HG03060 (cell line): ENCODE data around the gene FOCAD.

Source experiments
- ATAC-seq: cut with Tn5 transposase; IDR thresholded peaks from one replicate; pipeline ENCODE4 v1.9.1; 2021; ENCODE audit warnings: low read depth, moderate number of reproducible peaks; ENCODE audit not compliant: unreplicated experiment

FOCAD gene

DNA sequence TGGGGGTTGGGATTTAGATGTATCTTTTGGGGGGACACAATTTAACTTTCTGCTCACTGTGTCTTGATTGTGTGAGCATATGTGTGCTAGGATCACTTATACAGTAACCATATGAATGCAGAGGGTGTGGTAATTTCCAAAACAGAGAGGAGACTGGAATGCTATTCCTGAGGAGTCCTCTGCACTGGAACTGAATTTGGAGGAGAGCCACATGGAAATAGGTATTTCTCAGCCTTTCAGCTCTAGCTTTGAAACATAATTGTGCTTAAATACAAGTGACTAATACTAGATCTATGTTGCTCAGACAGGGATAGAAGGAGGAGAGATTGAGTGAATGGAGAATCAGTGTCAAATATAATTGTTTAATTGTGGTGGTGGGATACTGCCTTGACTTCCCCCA, 45.5 kb downstream of the FOCAD start:
- ATAC-seq: no peak

GRCh38 chr9:20732118-20732517, 48.1 kb downstream of the FOCAD start:
- ATAC-seq: no peak

DNA sequence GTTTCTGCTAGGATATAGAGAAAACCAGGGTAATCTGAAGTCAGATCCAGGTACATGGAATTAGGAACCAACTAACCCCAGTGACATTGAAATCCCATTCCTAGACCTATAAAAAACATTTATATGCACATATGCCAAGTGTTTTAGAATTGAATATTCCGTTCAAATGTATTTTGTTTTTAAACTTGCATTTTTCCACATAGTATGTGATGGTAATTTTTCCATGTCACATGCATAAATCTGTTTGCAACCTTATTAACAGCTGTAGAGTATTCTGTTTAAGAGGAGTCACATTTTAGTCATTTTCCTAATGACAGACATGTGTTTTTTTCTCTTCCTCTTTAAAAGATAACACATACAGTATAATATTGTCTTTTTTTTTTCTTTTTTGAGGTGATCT, 50.2 kb downstream of the FOCAD start:
- ATAC-seq: no peak

GRCh38 chr9:20740304-20740703, 56.2 kb downstream of the FOCAD start:
- no peak for ATAC-seq

DNA sequence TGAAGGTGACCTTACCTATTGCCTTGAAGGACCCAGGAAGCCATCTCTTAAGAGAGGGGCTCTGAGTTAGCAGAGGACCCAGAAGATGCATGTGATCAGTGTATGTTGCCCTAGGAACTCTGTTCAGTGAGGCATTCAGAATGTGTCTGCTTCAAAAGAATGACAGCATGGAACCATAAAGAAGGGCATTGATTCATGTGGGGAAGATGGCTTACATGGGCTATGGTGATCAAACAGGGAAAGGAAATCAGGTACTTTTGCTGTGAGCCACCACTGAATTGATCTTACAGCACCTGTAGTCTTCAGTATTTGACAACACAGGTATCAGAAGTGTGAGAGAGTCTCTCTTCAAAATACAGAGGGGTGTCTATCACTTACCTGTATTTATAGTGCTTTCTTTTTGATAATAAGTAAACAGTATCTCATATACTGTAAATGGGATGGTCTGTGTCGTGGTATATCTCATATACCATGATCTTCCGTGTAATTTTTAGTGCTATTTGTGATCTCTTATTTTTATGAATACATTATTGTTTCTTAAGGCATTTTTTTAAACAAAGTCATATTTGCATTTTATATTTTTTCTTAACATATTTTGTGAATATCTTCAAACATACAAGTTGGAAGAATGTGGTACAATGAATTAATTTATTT, 57.0 kb downstream of the FOCAD start:
- ATAC-seq: no peak

GRCh38 chr9:20742833-20743232, 58.8 kb downstream of the FOCAD start:
- no peak for ATAC-seq

GRCh38 chr9:20744036-20744630, 60.1 kb downstream of the FOCAD start:
- ATAC-seq: no peak

DNA sequence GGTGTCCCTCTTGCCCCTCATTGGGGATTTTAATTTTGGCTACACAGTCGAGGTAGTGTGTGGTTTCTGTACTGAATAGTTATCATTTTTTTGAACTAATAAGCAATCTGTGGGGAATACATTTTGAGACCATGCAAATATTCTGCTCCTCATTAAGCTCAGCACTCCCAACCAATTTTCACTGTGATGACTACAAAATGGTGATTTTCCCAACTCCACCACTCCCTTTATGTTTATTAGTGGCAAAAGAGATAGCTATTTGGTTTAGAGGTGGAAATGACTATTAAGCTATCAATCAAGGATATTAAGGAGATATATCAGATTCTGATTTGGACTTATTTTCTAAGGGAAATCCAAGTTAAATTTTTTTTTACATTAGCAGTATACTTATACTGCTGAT, 62.9 kb downstream of the FOCAD start:
- no peak for ATAC-seq

DNA sequence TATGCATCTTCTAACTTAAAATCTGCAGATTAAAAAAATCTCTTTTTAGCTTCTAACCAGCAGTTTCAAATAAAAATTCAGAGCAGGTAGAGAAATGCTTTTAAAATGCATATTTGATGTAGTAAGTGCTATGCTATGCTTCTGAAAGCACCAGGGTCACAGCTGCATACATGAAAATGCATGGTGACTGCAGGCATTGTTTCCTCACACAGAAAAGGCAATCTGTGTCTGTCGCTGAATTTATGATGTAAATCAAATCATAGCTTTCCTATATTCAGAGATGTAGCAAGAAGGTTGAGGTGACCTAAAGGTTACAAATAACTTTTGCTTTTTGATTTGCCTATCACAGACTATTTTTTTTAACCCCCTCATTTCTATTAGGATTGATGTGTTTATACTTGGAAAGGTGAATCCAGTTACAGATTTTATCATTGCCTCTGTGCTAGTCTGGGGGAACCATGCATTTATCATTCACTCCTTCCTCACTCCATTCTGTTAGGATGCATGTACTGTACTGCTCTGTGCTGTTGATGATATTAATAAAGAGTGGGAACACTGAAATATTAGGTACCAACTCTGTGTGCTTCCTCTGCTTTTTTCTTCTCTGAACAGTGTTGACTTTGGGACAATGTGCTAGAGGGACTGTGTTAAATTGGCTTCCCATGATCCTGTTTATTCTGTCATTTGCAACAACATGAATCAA, 65.6 kb downstream of the FOCAD start:
- no peak for ATAC-seq

DNA sequence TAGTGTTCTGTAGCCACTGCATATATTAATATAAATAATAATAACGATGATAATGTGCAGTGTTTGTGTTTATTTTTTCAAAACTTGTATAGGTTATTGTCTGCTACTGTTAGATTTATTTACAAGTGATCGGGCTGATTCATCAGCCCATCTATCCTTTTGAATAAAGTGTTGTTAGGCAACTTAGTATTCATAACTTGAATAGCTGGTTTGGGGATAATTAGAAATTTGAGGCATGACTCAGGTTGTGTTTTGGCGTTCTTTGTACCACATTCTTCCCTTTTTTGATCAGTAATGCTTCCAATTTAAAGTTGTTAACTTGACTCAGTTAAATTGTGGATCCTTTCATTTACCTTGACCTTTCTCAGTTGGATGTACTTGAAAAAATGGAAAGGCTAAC, 69.7 kb downstream of the FOCAD start:
- no peak for ATAC-seq

- no peak for ATAC-seq
Observed at GRCh38 chr9:20754556-20754955, 70.5 kb downstream of the FOCAD start.

DNA sequence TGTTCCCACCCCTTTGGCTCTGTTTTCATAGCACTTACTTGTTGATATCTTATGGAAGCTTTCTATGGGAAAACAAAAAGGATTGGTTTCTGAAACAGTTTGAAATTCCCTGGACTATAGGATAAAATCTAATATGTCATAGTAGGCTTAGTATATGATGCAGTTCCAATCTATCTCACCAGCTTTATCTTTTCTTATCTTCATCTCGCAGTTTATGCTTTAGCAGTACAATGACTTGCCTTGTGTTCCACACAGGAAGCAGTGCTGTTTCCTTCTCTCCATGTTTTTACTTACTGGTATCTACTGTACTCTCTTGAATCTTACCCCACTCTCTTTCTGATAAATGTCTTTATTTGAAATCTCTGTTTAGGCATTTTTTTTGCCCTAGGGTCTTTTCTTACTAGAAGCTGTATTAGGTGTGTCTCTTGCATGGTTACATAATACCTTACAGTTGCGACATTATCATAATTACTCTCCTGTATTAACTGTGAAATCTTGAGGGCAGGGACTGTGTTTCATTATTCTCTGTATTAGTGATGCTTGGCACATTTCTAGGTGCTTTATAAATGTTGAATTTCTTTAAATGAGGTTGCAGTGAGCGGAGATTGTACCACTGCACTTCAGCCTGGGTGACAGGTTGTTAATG, 76.3 kb downstream of the FOCAD start:
- ATAC-seq: no peak

GRCh38 chr9:20770947-20771346, 86.9 kb downstream of the FOCAD start:
- ATAC-seq: no peak

- no peak for ATAC-seq
Observed at GRCh38 chr9:20771729-20772128, 87.7 kb downstream of the FOCAD start.

DNA sequence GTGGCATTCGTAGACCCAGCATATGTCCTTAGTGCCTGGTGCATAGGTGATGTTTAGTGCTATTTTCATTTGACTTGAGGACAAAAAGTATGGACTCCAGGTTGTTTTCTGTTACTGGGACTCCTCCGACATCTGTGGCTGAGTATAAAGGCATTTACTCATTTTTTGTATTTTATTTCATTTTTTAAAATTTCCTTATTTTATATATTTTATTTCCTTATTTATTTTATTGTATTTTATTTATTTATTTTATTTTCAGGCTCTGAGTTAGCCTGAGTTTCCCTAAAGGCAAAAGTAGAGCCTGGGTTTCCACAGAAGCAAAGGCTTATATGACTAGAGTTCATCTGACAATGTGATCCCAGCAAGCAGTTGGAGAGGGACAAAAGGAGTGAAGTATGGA, 91.6 kb downstream of the FOCAD start:
- ATAC-seq: no peak

DNA sequence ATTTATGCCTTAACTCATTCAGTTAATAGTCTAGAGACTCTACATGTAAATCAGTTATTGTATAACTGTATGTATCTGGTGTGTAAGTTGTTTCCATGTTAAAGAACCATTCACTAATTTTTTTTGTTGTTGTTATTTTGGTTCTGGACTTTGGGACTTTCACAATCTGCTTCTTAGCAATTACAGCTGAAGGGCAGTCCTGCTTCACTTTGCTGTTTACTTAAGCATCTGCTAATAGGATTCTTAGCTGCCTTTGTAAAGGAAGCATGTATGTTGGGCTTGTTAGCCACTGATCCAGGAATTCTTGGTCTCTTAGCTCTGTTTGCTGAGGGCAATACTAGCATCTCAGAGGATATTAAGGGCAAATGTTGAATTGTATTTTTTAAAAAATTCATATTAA, 97.0 kb downstream of the FOCAD start:
- ATAC-seq: no peak

DNA sequence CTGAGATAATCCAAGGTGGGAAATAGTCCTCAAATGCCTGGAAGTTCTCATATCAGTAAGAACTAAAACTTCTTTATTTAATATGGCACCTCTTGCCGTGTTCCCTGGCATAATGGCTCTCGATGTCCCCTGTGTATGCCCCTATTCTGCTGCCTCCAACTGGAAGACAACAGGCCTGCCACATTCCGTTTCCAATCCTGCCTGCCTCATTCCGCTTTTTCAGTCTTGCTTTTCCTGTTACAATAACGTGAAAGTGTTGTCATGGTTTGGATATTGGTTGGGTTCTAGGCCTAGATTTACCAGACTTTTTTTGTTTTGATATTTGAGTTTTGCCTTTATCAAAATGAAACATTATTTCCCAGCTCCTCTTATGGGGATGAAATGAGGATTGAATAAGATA, 98.2 kb downstream of the FOCAD start:
- no peak for ATAC-seq

DNA sequence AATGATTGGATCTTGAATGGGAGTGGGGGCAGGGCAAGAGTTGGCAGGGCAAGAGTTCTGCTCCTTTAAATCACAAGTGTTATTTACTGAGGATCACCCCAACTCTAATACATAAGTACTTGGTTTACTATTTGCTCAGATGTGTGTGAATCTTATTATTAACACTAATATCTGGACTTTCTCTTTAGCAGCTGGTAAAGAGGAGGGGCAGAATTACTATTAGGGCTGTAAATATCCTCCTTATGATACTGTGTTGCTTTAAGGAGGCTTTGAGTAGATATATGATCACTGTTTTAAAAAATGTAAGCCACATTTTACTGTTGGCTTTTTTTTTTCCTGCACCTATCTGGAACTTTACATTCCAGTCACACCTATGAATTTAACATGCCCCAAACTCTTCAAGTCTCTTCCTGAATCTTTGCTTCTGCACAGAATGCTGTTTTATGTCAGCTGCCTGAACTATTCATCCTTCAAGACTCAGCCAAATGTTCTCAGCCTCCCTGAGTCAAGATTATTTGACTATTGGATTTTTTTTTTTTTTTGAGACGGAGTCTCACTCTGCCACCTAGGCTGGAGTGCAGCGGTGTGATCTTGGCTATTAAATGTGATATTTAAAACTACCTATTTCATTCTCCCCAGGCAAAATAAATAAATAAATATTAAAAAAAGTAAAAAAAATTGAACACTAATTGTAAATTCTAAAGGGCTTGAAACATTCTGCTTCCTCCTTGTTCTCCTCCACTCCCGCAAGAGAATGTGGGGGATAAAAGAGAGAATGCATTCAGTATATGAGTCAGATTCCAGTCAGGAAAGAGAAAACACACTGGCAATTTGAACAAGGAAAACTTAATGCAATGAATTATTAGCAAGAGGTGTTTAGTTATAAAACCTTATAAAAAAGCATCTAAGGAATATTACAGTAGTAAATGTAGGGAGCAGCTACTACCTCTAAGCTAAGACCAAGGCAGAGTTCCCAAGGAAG, 99.3 kb downstream of the FOCAD start:
- no peak for ATAC-seq

DNA sequence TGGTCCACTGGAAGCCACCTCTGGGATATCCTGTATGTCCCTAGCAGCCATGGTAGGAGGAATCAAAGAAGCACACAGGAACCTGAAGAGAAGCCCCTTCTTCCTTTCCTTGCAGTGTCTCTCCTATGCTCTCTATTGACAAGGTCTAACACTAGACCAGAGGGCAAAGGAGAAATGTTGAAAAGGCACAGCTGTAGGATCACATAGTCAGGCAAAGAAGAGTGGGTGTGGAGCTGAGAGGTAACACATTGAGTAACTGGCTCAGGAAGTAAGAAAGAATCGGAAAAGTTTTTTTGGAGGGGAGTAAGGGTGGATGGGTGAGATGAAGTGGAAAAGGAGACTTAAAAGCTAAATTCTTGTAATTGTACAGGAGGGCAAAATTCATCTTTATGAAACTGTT, 100.1 kb downstream of the FOCAD start:
- ATAC-seq: no peak

DNA sequence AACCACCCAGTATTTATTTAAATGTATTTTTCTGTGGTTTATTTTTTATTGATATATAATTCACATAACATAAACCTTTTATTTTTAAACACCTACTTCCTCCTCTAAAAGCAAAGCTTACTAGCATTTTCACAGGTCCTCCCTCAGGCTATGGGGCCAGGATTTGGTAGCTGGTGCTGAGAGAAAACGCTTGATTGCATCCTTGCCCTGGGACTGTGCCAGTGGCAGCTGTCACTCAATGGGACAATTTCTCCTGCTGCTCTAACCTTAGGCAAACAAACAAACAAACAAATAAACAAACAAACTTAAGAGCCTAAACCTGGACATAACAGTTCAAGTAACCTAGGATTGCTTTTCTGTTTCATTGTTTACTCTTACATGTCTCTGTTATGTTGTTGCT, 102.7 kb downstream of the FOCAD start:
- ATAC-seq: no peak
